H1 (cell line): ENCODE data around the gene SLIT3. TPM values are rescaled to one million over a fixed set of nuclear protein-coding genes. Genes with fewer than 3 reads are reported as not detected.

Source experiments
- CHD1 ChIP-seq: IDR thresholded peaks from 2 replicates; pipeline ENCODE4 v1.6.1; 2012; ENCODE audit warnings: low read depth, low read length, improper control_type of control experiment
- NRF1 ChIP-seq: IDR thresholded peaks from 2 replicates; pipeline ENCODE4 v1.6.1; 2011; ENCODE audit warnings: mild to moderate bottlenecking, low read depth, low read length, improper control_type of control experiment
- RFX5 ChIP-seq: IDR thresholded peaks from 2 replicates; pipeline ENCODE4 v1.6.1; 2011; ENCODE audit warnings: low read depth, low read length, improper control_type of control experiment, borderline replicate concordance
- SP1 ChIP-seq: IDR thresholded peaks from 2 replicates; pipeline ENCODE4 v1.6.1; 2011; ENCODE audit warnings: low read depth, low read length
- SP4 ChIP-seq: IDR thresholded peaks from 2 replicates; pipeline ENCODE4 v1.6.1; 2012; ENCODE audit warnings: low read length, inconsistent platforms
- polyA plus RNA-seq, 7 experiments: library from polyadenylated mRNA; depleted of rRNA in 3 of 7; stranded (reverse) in 5 of 7; unstranded in 2 of 7; fragments of >200 nt in 5 of 7; fragments of 200-250 nt in 2 of 7; gene quantifications; 1 replicate in 5 of 7; 2 replicates in 1 of 7; 4 replicates in 1 of 7; pipeline versions ENCODE4 v1.2.1 to v1.2.3, GENCODE V29; 2011 to 2013; ENCODE audit warnings: missing spikeins in 2 of 7, mixed read lengths in 2 of 7
- total RNA-seq: library from RNA; stranded (reverse); fragmentation: NEBNext Ultra II Directional; extraction: Animal tissue kit (Norgen Biotek cat#: 25700); gene quantifications from 2 replicates; pipeline ENCODE4 v1.2.1, GENCODE V29; 2021

Gene SLIT3
- total and polyA plus RNA-seq, 2 of the 8 experiments (the other 6 are each of a cell fraction or from before 2014, with no cell fraction given) = 1.1 to 1.2 TPM

- TF ChIP-seq SP4 = no peak
- no peak for TF ChIP-seq NRF1
- TF ChIP-seq CHD1 = no peak
- TF ChIP-seq RFX5 = no peak
- TF ChIP-seq SP1 = no peak
Measured at GRCh38 chr5:168988699-168989098, 312.2 kb downstream of the SLIT3 start (continued).
